Fibroblast of skin of back (primary cell): ENCODE measurements around the gene NAGS.
"Not testable (repeated sequence)": the region's sequence is repeated elsewhere in the genome, so short reads cannot be mapped to it uniquely, and the experiment has no call there.

Experiments used
- DNase-seq: peaks from one replicate; pipeline ENCODE4 v3.0.0-alpha.2; 2013

The NAGS gene

GRCh38 chr17:44039829-44040635, 35.6 kb downstream of the NAGS start:
- no peak for DNase-seq

- DNase-seq = no peak
Observed at GRCh38 chr17:44043272-44043696, 38.9 kb downstream of the NAGS start.

GRCh38 chr17:44044071-44044470, 39.6 kb downstream of the NAGS start:
- DNase-seq = no peak

DNA sequence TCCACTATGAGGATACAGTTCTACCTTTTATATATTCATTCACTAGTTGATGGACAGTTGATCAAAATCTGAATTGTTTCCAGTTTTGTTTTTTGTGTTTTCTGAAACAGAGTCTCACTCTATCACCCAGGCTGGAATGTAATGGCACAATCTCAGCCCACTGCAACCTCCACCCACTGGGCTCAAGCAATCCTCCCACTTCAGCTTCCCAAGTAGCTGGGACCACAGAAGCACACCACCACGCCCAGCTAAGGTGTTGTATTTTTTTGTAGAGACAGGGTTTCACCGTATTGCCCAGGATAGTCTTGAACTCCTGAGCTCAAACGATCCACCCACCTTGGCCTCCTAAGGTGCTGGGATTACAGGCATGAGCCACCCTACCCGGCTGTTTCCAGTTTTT, 41.1 kb downstream of the NAGS start:
- DNase-seq = no peak

GRCh38 chr17:44046893-44047292, 42.5 kb downstream of the NAGS start:
- not testable (repeated sequence) for DNase-seq

DNA sequence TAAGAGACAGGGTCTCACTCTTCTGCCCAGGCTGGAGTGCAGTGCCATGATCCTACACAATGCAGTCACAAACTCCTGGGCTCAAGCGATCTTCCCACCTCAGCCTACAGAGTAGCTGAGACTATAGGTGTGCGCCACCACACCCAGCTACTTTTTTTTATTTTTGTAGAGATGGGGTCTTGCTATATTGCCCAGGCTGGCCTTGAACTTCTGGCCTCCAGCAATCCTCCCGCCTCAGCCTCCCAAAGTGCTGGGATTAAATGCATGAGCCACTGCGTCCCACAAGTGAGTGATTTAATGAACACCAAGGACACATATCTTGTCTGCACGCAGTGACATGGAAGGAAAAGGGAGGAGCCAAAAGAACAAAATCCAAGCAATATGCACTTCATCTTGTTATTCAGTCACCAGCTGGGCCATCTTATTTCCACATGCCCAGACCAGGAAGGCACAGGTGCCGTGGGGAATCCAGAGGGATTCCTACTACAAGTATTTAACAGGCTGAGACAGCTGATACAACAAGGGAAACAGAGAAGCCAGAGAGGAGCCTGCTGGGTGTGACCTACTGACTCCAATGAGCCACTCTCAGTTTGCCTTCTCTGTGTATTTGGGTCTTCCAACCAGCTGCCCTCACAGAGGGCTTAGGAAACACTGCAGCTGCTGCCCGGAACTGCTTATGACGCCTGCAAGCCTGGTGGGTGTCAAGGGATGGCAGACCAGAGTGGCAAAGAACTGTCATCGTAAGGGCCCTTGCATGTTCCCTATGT, 45.1 kb downstream of the NAGS start:
- no peak for DNase-seq

GRCh38 chr17:44053125-44053872, 48.9 kb downstream of the NAGS start:
- no peak for DNase-seq
